Measurements from ENCODE around the gene POU3F3. TPM values are rescaled to one million over a fixed set of nuclear protein-coding genes. Genes with fewer than 3 reads are reported as not detected.

The POU3F3 gene
- total RNA-seq, 2 experiments from 2014 or later = not detected

- Mint-ChIP-seq H3K4me1 (ENCODE audit: low read depth) (no peaks in the 10 kb centered on the region), H3K27me3 (ENCODE audit: low read depth) (peaks cover 24% of the 10 kb centered on the region), H3K27ac (no peak overlapping the region), H3K36me3 (ENCODE audit: low read depth) (no peaks in the 10 kb centered on the region), H3K9me3 (no peaks in the 10 kb centered on the region), H3K4me3 (no peak overlapping the region)
- CTCF ChIA-PET = interaction anchor here (0.6 to 1.5 kb wide), 2 partner anchors 13 to 18 kb away, joined by 3 to 4 read pairs; no protein-coding TSS in a partner anchor
- DNase-seq = no peak
- intact Hi-C loops (cut with micrococcal nuclease) = loop anchor here (5.0 kb wide), 1 partner anchor 35 kb away; no protein-coding TSS in a partner anchor
These were observed 17.1 kb upstream of the POU3F3 start for GRCh38 chr2:104836841-104837240.

- CTCF ChIA-PET = interaction anchor here (1.8 kb wide), 1 partner anchor 9 kb away, joined by 13 read pairs; no protein-coding TSS in a partner anchor
- Mint-ChIP-seq H3K27me3 (ENCODE audit: low read depth) (peaks cover 37% of the 10 kb centered on the region), H3K27ac (no peak overlapping the region), H3K36me3 (ENCODE audit: low read depth) (no peaks in the 10 kb centered on the region), H3K4me1 (ENCODE audit: low read depth) (peaks cover 6% of the 10 kb centered on the region), H3K4me3 (no peak overlapping the region), H3K9me3 (no peaks in the 10 kb centered on the region)
- DNase-seq = no peak
- intact Hi-C loops (cut with micrococcal nuclease) = no loop called here
These were observed 13.8 kb upstream of the POU3F3 start for GRCh38 chr2:104840156-104840555.

GRCh38 chr2:104840893-104841585 is 12.9 kb upstream of the POU3F3 start:
- Mint-ChIP-seq H3K27me3 (ENCODE audit: low read depth) (peaks cover 45% of the 10 kb centered on the region), H3K27ac (no peak overlapping the region), H3K9me3 (no peaks in the 10 kb centered on the region), H3K4me3 (no peak overlapping the region), H3K36me3 (ENCODE audit: low read depth) (no peaks in the 10 kb centered on the region), H3K4me1 (ENCODE audit: low read depth) (peaks cover 9% of the 10 kb centered on the region)
- no peak for DNase-seq
- intact Hi-C loops (cut with micrococcal nuclease) = no loop called here
- CTCF ChIA-PET = interaction anchor here (0.7 to 1.8 kb wide), 2 partner anchors 9 to 490 kb away, joined by 3 to 13 read pairs; no protein-coding TSS in a partner anchor

- DNase-seq = no peak
- Mint-ChIP-seq H3K36me3 (ENCODE audit: low read depth) (no peaks in the 10 kb centered on the region), H3K9me3 (no peaks in the 10 kb centered on the region), H3K4me1 (ENCODE audit: low read depth) (peaks cover 9% of the 10 kb centered on the region), H3K4me3 (no peak overlapping the region), H3K27ac (no peak overlapping the region), H3K27me3 (ENCODE audit: low read depth) (peaks cover 52% of the 10 kb centered on the region)
- intact Hi-C loops (cut with micrococcal nuclease) = no loop called here
- CTCF ChIA-PET = interaction anchor here (1.8 kb wide), 1 partner anchor 8 kb away, joined by 13 read pairs; no protein-coding TSS in a partner anchor
These were observed 12.2 kb upstream of the POU3F3 start for GRCh38 chr2:104841744-104842143.

- no peak for DNase-seq
- Mint-ChIP-seq H3K27me3 (ENCODE audit: low read depth) (peaks cover 73% of the 10 kb centered on the region), H3K4me3 (peak overlapping the region; percentile 34), H3K4me1 (ENCODE audit: low read depth) (peaks cover 9% of the 10 kb centered on the region), H3K27ac (peak overlapping the region; percentile 8), H3K9me3 (no peaks in the 10 kb centered on the region), H3K36me3 (ENCODE audit: low read depth) (no peaks in the 10 kb centered on the region)
- CTCF ChIA-PET = no interaction called here
- intact Hi-C loops (cut with micrococcal nuclease) = loop anchor here (5.0 kb wide), 1 partner anchor 418 kb away; no protein-coding TSS in a partner anchor
These were observed 8.9 kb upstream of the POU3F3 start for GRCh38 chr2:104844807-104845551.

GRCh38 chr2:104845552-104845931 is 8.4 kb upstream of the POU3F3 start:
- no peak for DNase-seq
- intact Hi-C loops (cut with micrococcal nuclease) = loop anchor here (5.0 kb wide), 1 partner anchor 418 kb away; no protein-coding TSS in a partner anchor
- Mint-ChIP-seq H3K27ac (no peak overlapping the region), H3K4me3 (peak overlapping the region; percentile 34), H3K9me3 (no peaks in the 10 kb centered on the region), H3K36me3 (ENCODE audit: low read depth) (no peaks in the 10 kb centered on the region), H3K4me1 (ENCODE audit: low read depth) (peaks cover 9% of the 10 kb centered on the region), H3K27me3 (ENCODE audit: low read depth) (peaks cover 78% of the 10 kb centered on the region)
- CTCF ChIA-PET = no interaction called here

- CTCF ChIA-PET = interaction anchor here (1.2 to 1.5 kb wide), 3 partner anchors 19 to 30 kb away, joined by 3 to 4 read pairs (median 3); no protein-coding TSS in a partner anchor
- Mint-ChIP-seq H3K36me3 (ENCODE audit: low read depth) (no peaks in the 10 kb centered on the region), H3K27me3 (ENCODE audit: low read depth) (peaks cover 85% of the 10 kb centered on the region), H3K4me3 (no peak overlapping the region), H3K27ac (no peak overlapping the region), H3K4me1 (ENCODE audit: low read depth) (peaks cover 11% of the 10 kb centered on the region), H3K9me3 (no peaks in the 10 kb centered on the region)
- no peak for DNase-seq
- intact Hi-C loops (cut with micrococcal nuclease) = loop anchor here (5.0 kb wide), 1 partner anchor 419 kb away; no protein-coding TSS in a partner anchor
These were observed 7.7 kb upstream of the POU3F3 start for GRCh38 chr2:104845946-104846785.

GRCh38 chr2:104846786-104847585 is 6.9 kb upstream of the POU3F3 start:
- Mint-ChIP-seq H3K27ac (no peak overlapping the region), H3K4me3 (no peak overlapping the region), H3K4me1 (ENCODE audit: low read depth) (peaks cover 17% of the 10 kb centered on the region), H3K27me3 (ENCODE audit: low read depth) (peaks cover 84% of the 10 kb centered on the region), H3K36me3 (ENCODE audit: low read depth) (no peaks in the 10 kb centered on the region), H3K9me3 (no peaks in the 10 kb centered on the region)
- no peak for DNase-seq
- intact Hi-C loops (cut with micrococcal nuclease) = loop anchor here (5.0 kb wide), 1 partner anchor 420 kb away; no protein-coding TSS in a partner anchor
- CTCF ChIA-PET = interaction anchor here (0.6 to 3.8 kb wide), 8 partner anchors 13 to 389 kb away, joined by 3 to 20 read pairs (median 3); no protein-coding TSS in a partner anchor

- no peak for DNase-seq
- CTCF ChIA-PET = interaction anchor here (0.6 to 3.8 kb wide), 7 partner anchors 13 to 30 kb away, joined by 3 to 20 read pairs (median 3); no protein-coding TSS in a partner anchor
- Mint-ChIP-seq H3K4me1 (ENCODE audit: low read depth) (peaks cover 20% of the 10 kb centered on the region), H3K27me3 (ENCODE audit: low read depth) (peaks cover 83% of the 10 kb centered on the region), H3K36me3 (ENCODE audit: low read depth) (no peaks in the 10 kb centered on the region), H3K4me3 (no peak overlapping the region), H3K9me3 (no peaks in the 10 kb centered on the region), H3K27ac (no peak overlapping the region)
- intact Hi-C loops (cut with micrococcal nuclease) = loop anchor here (5.0 kb wide), 1 partner anchor 420 kb away; no protein-coding TSS in a partner anchor
These were observed 6.2 kb upstream of the POU3F3 start for GRCh38 chr2:104847586-104848160.

- no peak for DNase-seq
- Mint-ChIP-seq H3K27me3 (ENCODE audit: low read depth) (peaks cover 89% of the 10 kb centered on the region), H3K4me1 (ENCODE audit: low read depth) (peaks cover 29% of the 10 kb centered on the region), H3K9me3 (no peaks in the 10 kb centered on the region), H3K36me3 (ENCODE audit: low read depth) (no peaks in the 10 kb centered on the region), H3K27ac (no peak overlapping the region), H3K4me3 (no peak overlapping the region)
- CTCF ChIA-PET = interaction anchor here (2.4 to 3.8 kb wide), 2 partner anchors 12 to 21 kb away, joined by 5 to 20 read pairs; no protein-coding TSS in a partner anchor
- intact Hi-C loops (cut with micrococcal nuclease) = loop anchor here (5.0 kb wide), 1 partner anchor 421 kb away; no protein-coding TSS in a partner anchor
These were observed 5.4 kb upstream of the POU3F3 start for GRCh38 chr2:104848526-104848925.
